Stomach smooth muscle (tissue), 2 donors: ENCODE data around the gene TADA3.

Source experiments
- H3K27ac ChIP-seq: one replicate; pipeline ENCODE4 v1.7.0; 2013; ENCODE audit warnings: mild to moderate bottlenecking, low read length, inconsistent platforms
- H3K27me3 ChIP-seq, 2 donors: one replicate each; pipeline ENCODE4 v1.7.0; 2013; ENCODE audit warnings: low read length in 2 of 2; ENCODE audit not compliant: insufficient read depth in 2 of 2, control insufficient read depth in 1 of 2
- H3K36me3 ChIP-seq, 2 donors: one replicate each; pipeline ENCODE4 v1.7.0; 2013; ENCODE audit warnings: low read length in 2 of 2; ENCODE audit not compliant: control insufficient read depth in 2 of 2, insufficient read depth in 2 of 2
- H3K4me1 ChIP-seq: one replicate; pipeline ENCODE4 v1.7.0; 2013; ENCODE audit warnings: low read length; ENCODE audit not compliant: control insufficient read depth, insufficient read depth
- H3K4me3 ChIP-seq, 2 donors: one replicate each; pipeline ENCODE4 v1.7.0; 2013; ENCODE audit warnings: low read length in 2 of 2
- H3K9ac ChIP-seq, 2 donors: one replicate each; pipeline ENCODE4 v1.7.0; 2013; ENCODE audit warnings: low read length in 2 of 2, mild to moderate bottlenecking in 1 of 2
- H3K9me3 ChIP-seq, 2 donors: one replicate each; pipeline ENCODE4 v1.7.0; 2013; ENCODE audit warnings: low read length in 2 of 2; ENCODE audit not compliant: control insufficient read depth in 2 of 2
- donor health status: healthy.
- donor health status: Pancreatic carcinoma.

TADA3 gene

GRCh38 chr3:9794400-9794799 lies 2.1 kb upstream of the TADA3 start:
- Histone ChIP-seq H3K4me3 (peak overlapping the region in 1 of 2 donors; percentile 98), H3K4me1 (peaks cover 36% of the 10 kb centered on the region)

DNA sequence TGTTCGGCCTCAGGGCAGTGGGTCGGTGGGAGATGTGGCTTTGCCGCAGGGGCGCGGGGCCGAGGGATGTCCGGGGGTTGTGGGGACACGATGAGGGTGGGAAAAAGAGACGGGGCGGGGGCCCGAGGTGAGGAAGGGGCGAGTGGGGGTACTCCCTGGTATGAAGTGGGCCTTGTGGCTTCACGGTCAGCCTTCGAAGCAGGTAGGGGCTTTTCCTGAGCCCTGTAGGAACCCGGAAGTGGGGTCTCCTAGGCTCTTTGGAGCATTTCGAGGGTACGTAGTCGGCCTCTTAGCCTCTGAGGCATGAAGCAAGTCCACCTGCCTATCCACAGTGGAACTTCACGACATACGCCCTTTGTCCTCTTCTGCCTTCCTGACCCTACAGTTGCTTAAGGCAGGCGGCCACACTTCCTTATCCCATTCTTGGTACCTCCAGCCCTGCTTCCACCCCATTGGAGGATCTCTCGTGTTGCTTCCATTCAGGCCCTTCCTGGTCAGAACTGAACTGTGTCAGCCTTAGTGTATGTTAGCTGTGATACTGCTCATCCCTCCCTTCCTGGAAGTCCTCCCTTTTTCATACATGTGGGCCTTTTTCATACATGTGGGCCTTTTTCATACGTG lies 998 bp upstream of the TADA3 start:
- peak overlapping the region; percentile 97 for H3K27ac ChIP-seq
- peaks cover 26 to 28% of the 10 kb centered on the region in 2 donors for H3K36me3 ChIP-seq
- peak overlapping the region; percentile 97 to 98 for H3K4me3 ChIP-seq
- H3K9me3 ChIP-seq = no peaks in the 10 kb centered on the region
- H3K27me3 ChIP-seq = no peaks in the 10 kb centered on the region
- peak overlapping the region; percentile 99 to 100 for H3K9ac ChIP-seq
- H3K4me1 ChIP-seq = peaks cover 36% of the 10 kb centered on the region

More at GRCh38 chr3:9794400-9794799, 2.1 kb upstream of the TADA3 start:
- H3K27me3 ChIP-seq = no peaks in the 10 kb centered on the region
- no peak overlapping the region for H3K9ac ChIP-seq
- peaks cover 30 to 31% of the 10 kb centered on the region in 2 donors for H3K36me3 ChIP-seq
- no peak overlapping the region for H3K27ac ChIP-seq
- no peaks in the 10 kb centered on the region for H3K9me3 ChIP-seq

DNA sequence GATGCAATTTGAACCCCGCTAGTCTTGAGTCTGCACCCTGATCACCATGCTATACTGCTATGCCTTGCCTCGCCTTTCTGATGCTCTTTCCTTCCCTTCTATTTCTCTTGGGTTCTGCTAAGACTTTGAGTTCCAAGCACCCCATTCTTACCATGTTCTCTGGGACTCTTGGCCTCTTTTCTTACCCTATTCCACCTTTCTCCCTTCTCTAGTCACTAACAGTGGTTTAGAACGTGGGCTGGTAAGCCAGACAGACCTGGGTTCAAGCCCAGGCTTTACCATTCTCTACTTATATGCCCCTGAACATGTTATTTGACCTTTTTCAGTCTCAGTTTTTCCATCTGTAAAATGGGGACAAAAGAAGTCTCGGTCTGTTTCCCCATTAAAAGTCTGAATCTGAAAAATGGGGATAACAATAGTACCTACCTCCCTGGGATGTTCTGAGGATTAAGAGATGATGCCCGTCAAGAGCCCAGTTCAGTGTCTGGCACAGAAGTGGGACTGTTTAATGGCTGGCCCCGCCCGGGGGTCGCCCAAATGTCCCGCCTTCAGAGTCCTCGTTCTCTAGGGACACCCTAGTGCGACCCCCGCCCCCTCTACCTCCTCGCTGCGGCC lies 376 bp downstream of the TADA3 start:
- Histone ChIP-seq H3K27me3 (no peaks in the 10 kb centered on the region), H3K9ac (peak overlapping the region; percentile 99 to 100), H3K27ac (peak overlapping the region; percentile 97), H3K4me3 (peak overlapping the region; percentile 97 to 98), H3K4me1 (peaks cover 36% of the 10 kb centered on the region), H3K36me3 (peaks cover 21 to 29% of the 10 kb centered on the region in 2 donors), H3K9me3 (no peaks in the 10 kb centered on the region)

DNA sequence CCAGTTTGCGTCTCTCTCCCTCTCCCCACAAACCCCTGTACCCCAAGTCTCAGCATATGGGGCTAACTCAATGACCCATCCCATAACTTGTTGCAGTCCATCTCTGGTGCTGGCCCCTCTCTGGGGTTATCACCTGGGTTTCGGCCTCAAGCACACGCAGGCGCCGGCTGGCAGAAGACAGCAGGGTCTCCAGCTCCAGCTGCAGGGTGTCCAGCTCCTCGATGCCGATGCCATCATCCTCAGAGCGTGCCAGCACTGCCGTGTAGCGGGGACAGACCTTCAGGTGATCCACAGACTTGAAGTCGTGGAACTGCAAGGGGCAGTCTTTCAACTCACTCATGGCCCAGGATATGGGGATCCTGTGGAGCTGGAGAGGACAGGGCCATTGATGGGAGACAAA lies 1.1 kb downstream of the TADA3 start:
- Histone ChIP-seq H3K4me1 (peaks cover 34% of the 10 kb centered on the region), H3K4me3 (peak overlapping the region; percentile 97 to 98), H3K36me3 (peaks cover 26 to 34% of the 10 kb centered on the region in 2 donors), H3K27me3 (no peaks in the 10 kb centered on the region), H3K9ac (peak overlapping the region; percentile 51 to 100), H3K9me3 (no peaks in the 10 kb centered on the region), H3K27ac (peak overlapping the region; percentile 97)

GRCh38 chr3:9787714-9788113 lies 4.6 kb downstream of the TADA3 start:
- Histone ChIP-seq H3K9me3 (no peaks in the 10 kb centered on the region), H3K4me3 (no peak overlapping the region), H3K27ac (no peak overlapping the region), H3K9ac (no peak overlapping the region), H3K4me1 (peaks cover 19% of the 10 kb centered on the region), H3K36me3 (peaks cover 38 to 50% of the 10 kb centered on the region in 2 donors), H3K27me3 (no peaks in the 10 kb centered on the region)

DNA sequence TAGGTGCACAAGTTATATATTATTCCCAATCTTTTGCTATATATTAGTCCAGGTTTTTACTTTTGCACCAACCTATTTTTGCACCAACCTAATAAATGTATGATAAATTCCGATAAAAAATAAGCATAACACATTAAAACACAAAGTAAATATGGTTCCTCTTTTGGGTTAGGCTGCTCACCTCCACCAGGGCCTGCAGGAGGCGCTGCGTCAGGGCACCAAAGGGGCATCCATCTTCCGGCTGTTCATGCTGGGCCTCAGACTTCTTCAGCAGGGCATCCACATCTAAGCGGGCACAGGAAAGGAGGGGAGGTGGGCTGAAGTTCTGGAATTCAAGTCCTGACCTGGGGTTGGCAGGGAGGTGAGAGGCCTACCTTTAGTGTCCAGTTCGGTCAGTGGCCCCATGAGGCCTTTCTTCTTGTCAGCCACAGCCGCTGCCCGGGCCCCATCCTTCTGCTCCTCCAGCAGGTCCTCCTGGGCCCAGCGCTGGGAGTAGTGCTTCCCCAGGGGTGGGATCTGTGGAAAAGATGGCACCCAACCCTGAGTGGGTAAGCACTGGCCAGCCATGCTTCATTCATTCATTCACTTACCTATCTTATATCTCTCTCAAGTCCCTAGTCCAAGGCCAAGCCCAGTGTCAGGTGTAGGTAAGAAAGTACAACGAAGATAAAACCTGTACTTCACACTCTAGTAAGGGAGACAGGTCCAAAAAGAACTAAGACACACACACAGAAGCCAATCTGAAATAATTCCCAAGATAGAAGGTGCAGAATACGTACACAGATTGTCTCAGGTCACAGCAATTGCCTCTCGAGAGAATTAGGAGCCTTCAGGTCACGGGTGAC lies 5.2 kb downstream of the TADA3 start:
- Histone ChIP-seq H3K4me1 (peaks cover 19% of the 10 kb centered on the region), H3K9ac (no peak overlapping the region), H3K36me3 (peaks cover 44 to 53% of the 10 kb centered on the region in 2 donors), H3K27me3 (no peaks in the 10 kb centered on the region), H3K4me3 (no peak overlapping the region), H3K9me3 (no peaks in the 10 kb centered on the region), H3K27ac (no peak overlapping the region)

- Histone ChIP-seq H3K27ac (no peak overlapping the region), H3K9me3 (no peaks in the 10 kb centered on the region), H3K9ac (no peak overlapping the region), H3K36me3 (peaks cover 49 to 59% of the 10 kb centered on the region in 2 donors), H3K4me3 (no peak overlapping the region), H3K4me1 (peaks cover 11% of the 10 kb centered on the region), H3K27me3 (no peaks in the 10 kb centered on the region)
Measured at GRCh38 chr3:9786209-9786739, 6.0 kb downstream of the TADA3 start.

DNA sequence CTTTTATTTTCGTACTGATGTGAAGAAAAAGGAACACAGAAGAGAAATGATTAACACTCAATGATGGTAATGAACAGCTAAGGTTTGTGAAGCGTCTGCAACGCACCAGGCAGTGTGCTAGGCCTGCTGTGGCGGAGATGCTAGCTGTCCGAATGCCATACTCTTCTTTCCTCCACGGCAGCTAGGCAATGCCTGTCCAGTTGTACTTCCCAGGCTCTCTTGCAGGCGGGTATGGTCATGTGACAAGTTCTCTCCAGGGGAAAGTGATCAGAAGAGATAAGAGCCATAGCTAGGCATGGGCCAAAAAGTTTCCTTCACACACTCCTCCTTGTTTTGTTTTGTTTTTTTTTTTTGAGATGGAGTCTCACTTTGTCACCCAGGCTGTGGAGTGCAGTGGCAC lies 6.7 kb downstream of the TADA3 start:
- H3K27ac ChIP-seq = no peak overlapping the region
- H3K27me3 ChIP-seq = no peaks in the 10 kb centered on the region
- H3K9ac ChIP-seq = no peak overlapping the region
- H3K36me3 ChIP-seq = peaks cover 52 to 61% of the 10 kb centered on the region in 2 donors
- peaks cover 5% of the 10 kb centered on the region for H3K4me1 ChIP-seq
- H3K4me3 ChIP-seq = no peak overlapping the region
- no peaks in the 10 kb centered on the region for H3K9me3 ChIP-seq

GRCh38 chr3:9784965-9785364 lies 7.3 kb downstream of the TADA3 start:
- Histone ChIP-seq H3K27ac (no peak overlapping the region), H3K4me1 (no peaks in the 10 kb centered on the region), H3K4me3 (no peak overlapping the region), H3K9me3 (no peaks in the 10 kb centered on the region), H3K36me3 (peaks cover 52 to 60% of the 10 kb centered on the region in 2 donors), H3K9ac (no peak overlapping the region), H3K27me3 (no peaks in the 10 kb centered on the region)

DNA sequence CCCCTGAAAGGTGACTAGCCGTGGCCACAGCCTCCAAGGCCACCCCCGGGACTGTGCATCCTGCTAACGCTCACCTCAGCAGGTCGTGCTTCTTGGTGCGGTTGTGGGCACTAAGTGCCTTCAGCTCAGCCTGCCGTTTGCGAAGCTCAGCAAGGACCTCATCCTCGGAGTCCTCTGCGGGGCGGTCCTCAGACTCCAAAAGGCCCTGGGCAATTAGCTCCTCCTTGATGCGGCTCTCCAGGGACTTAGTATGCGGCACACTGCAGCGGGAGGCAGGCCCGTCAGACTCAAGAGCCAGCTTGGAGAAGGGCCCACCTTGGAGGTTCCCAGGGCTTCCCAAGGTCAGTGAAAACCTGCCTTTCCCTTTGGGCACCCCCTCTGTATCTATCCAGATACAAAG lies 8.3 kb downstream of the TADA3 start:
- Histone ChIP-seq H3K4me1 (no peaks in the 10 kb centered on the region), H3K27ac (no peak overlapping the region), H3K9ac (no peak overlapping the region), H3K27me3 (no peaks in the 10 kb centered on the region), H3K36me3 (peaks cover 47 to 54% of the 10 kb centered on the region in 2 donors), H3K9me3 (no peaks in the 10 kb centered on the region), H3K4me3 (no peak overlapping the region)
